Measurements from ENCODE around the gene SECISBP2L.

The SECISBP2L gene

DNA sequence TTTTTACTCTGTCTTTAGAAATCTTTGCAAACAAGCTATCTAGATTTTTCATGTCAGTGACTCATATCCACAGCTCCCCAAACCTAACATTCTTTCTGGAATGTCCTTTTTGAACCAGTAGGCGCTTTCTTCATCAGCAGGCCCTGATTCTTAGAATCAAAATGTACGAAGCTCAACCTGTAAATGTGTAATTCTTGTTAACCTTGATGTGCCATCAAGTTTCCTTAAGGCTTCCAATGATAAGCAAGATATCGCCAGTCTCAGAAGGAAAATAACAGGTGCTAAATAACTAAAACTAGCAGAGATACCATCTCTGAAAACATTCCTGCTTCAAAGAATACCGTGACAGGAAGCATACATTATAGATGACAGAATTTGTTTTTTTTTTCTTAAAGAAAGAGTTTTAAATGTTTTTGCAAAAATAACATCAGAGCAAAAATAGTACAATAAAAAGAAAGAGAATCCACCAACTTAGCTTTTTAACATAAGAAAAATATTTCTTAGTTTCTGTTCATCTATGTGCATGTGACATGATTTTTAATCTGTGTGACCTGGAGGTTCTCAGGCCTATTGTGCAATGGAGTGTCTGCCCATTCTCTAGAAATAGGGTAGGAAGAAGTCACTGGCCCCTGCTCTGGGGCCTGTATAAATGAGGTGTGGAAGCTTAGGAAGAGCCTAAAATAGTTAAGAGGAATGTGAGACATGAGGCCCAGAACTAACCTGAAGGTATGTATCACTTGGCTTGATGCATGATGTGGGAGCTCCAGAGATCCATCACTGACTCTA is 14.7 kb upstream of the SECISBP2L start:
- peak; percentile 21 for FAIRE-seq

GRCh38 chr15:49059491-49059890 is 13.2 kb upstream of the SECISBP2L start:
- FAIRE-seq: peak; percentile 26

DNA sequence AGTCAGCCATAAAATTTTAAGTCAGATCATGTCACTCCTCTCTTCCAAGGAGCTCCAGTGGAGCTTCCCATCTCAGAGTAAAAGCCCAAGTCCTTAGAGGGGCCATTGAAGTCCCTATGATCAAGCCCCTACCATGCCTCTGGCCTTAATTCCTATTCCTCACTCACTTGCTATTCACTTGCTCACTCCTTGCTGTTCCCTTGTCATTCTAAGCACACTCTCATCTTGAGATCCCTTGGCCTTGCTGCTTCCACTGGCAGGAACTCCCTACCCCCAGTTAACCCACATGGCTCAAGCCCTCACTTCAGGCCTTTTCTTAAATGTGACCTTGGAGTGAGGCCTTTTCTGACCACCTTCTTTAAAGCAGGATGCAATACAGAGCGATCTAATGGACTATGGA is 12.3 kb upstream of the SECISBP2L start:
- no peak for FAIRE-seq

DNA sequence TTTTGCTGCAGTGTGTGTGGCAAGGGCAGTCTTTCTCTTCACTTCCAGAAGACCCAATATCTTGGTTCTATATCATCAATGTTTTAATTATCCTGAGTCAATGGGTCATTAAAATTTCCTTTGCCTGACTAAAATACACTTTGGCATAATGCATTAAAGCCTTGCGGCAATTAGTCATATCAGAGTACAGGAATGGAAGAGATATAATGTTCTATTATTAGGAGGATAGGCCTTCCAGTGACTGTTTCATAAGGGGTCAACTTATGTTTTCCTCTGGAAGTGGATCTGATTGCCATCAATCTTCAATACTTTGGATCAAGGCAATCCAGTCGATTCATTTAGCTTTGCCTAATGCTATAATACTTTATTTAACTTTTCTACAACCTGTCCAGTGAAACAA is 9.4 kb upstream of the SECISBP2L start:
- no peak for FAIRE-seq

DNA sequence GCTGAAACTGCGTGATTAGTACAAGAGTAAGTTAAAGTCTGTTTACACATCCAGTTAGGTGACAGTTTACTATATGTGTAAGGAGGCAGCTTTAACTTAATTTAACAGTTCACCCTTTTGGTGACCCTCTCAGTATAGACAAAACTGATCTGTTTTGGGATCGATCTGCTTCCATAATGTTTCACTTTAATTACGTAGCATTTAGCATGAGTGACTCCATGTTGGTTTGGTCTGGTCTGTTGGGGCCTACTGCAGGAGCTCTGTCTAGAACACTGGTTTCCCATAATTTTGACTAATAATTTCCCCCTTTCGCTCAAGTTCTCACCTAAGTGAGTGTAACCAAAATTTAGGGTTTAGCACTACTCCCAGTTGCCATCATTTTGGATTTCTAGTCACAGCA is 6.4 kb upstream of the SECISBP2L start:
- no peak for FAIRE-seq

DNA sequence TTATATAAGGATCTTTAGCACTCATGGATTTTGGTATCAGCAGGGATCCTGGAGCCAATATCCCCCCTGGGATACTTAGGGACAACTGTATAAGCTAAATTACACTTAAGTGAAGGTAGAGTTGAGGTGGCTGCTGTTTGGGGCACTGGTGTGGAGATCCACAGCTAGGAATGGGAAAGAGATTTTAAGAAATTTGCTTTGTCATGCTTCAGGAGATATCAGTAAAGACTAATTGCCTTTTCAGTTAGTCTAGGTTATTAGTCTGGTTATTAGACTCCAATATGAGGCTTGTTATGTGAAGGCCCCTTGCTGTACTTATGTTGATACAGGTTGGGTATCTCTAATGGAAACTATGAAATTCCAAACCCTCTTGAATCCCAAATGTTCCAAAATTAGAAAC is 1.2 kb upstream of the SECISBP2L start:
- no peak for FAIRE-seq

DNA sequence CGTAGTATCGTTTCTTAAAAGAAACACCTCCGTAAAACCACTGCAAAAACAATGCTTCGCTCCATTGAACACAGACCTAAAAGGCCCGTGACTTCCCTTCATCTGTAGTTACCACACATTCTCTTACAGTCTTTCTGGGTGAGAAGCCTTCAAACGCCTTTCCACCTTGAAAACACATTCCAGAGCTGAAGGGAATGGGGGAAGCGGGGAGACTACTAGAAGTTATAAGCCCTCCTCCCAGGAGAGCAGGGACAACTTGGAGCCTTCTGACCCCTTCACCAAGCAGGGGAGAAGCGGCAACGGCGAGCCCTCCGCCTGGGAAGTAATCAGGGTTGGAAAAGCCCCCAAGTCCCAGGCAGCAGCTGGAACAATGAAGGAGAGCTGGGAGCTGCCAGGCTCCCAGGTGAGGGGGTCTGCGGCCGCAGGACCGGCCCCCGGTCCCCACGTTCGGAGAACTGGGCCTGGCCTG is 461 bp downstream of the SECISBP2L start:
- no peak for FAIRE-seq

GRCh38 chr15:49044766-49045606 is 1.3 kb downstream of the SECISBP2L start:
- no peak for FAIRE-seq

- no peak for FAIRE-seq
These were observed 2.2 kb downstream of the SECISBP2L start for GRCh38 chr15:49044002-49044401.

GRCh38 chr15:49042165-49042564 is 4.1 kb downstream of the SECISBP2L start:
- FAIRE-seq: no peak

- no peak for FAIRE-seq
These were observed 4.8 kb downstream of the SECISBP2L start for GRCh38 chr15:49041426-49041825.

- FAIRE-seq: no peak
These were observed 6.1 kb downstream of the SECISBP2L start for GRCh38 chr15:49040151-49040550.

GRCh38 chr15:49038382-49038781 is 7.9 kb downstream of the SECISBP2L start:
- FAIRE-seq: peak; percentile 31

GRCh38 chr15:49037546-49037940 is 8.7 kb downstream of the SECISBP2L start:
- peak; percentile 4 for FAIRE-seq

- no peak for FAIRE-seq
These were observed 9.3 kb downstream of the SECISBP2L start for GRCh38 chr15:49036650-49037545.

DNA sequence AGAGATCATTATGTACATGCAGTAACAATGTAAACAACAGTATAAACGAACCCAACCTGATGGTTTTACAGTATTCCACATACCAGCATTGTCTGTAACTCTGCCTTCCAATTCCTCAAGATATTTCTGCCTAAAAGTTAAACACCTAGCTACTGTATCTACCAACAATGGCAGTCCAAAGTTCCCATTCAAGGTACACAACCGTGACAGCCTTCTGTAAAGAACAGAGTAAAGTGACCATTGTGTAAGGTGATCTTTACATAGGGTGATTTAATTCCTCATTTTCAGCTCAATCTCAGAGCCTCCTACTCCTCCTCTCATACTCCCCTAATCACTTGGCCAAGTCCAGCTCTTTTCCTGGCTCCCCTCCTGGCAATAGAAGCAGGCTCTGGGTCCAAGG is 10.4 kb downstream of the SECISBP2L start:
- no peak for FAIRE-seq

GRCh38 chr15:49032601-49033145 is 13.6 kb downstream of the SECISBP2L start:
- FAIRE-seq: peak; percentile 8

- no peak for FAIRE-seq
These were observed 14.4 kb downstream of the SECISBP2L start for GRCh38 chr15:49031804-49032203.

DNA sequence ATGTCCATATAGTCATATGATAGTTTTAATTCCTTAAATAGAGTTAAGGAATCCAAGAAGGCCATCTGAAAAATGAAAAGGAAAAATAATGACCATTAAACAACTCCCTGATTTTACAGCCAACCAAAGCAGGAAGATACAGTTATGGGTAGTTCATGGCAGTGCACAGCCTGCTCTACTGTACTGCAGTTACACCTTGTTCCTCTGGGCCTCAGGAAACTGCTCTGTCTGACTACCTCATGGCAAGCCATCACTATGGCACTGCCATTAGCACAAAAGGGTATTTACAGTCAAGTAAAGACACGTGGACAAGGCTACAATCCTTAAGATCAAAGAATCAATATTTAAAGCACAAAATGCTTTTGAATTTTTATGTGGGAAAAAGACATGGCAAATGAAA is 19.5 kb downstream of the SECISBP2L start:
- no peak for FAIRE-seq

GRCh38 chr15:49024840-49025239 is 21.4 kb downstream of the SECISBP2L start:
- FAIRE-seq: no peak

GRCh38 chr15:49023354-49023753 is 22.9 kb downstream of the SECISBP2L start:
- FAIRE-seq: no peak

DNA sequence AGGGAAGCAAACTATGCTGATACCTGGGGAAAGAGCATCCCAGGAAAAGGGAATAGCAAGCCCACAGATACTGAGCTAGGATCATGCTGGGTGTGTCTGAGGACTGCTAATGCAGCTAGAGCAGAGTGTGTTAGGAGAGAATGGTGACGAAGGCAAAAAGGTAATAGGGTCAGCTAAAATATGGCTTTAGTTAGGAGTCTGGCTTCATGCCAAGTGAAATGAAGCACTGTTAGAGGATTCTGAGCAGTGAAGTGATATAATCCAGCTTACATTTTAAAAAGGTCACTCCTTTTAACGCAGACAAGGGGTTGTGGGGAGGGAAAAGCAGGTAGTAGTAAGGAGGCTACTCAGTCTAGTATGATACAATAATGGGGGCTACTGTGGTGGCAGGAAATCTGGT is 30.4 kb downstream of the SECISBP2L start:
- no peak for FAIRE-seq

GRCh38 chr15:48999314-48999713 is 46.9 kb downstream of the SECISBP2L start:
- FAIRE-seq: no peak
